NT2/D1 (cell line): Measurements from ENCODE around the gene CCDC116.
"Not testable (repeated sequence)": the region's sequence is repeated elsewhere in the genome, so short reads cannot be mapped to it uniquely, and the experiment has no call there.

Experiments
- DNase-seq: peaks from one replicate; pipeline ENCODE4 v3.0.0-alpha.2; 2011; ENCODE audit warnings: low read depth, low spot score
- H3K27me3 ChIP-seq: 2 replicates; pipeline ENCODE4 v1.6.0; 2011; ENCODE audit warnings: mild to moderate bottlenecking; ENCODE audit not compliant: insufficient read length, insufficient read depth
- H3K36me3 ChIP-seq: 2 replicates; pipeline ENCODE4 v1.6.1; 2011; ENCODE audit warnings: mild to moderate bottlenecking, low read length, mixed read lengths; ENCODE audit not compliant: insufficient read depth, insufficient read length
- H3K4me1 ChIP-seq: 2 replicates; pipeline ENCODE4 v1.5.1; 2011; ENCODE audit not compliant: insufficient read depth, insufficient read length
- H3K4me3 ChIP-seq: 2 replicates; pipeline ENCODE4 v1.5.1; 2011; ENCODE audit warnings: low read depth; ENCODE audit not compliant: insufficient read length
- H3K9ac ChIP-seq: 2 replicates; pipeline ENCODE4 v1.6.0; 2011; ENCODE audit warnings: low read depth; ENCODE audit not compliant: insufficient read length
- H3K9me3 ChIP-seq: 2 replicates; pipeline ENCODE4 v1.5.1; 2011; ENCODE audit warnings: mild to moderate bottlenecking, low read length; ENCODE audit not compliant: insufficient read depth
- SUZ12 ChIP-seq: IDR thresholded peaks from 2 replicates; pipeline ENCODE4 v1.6.1; 2011; ENCODE audit not compliant: insufficient read length, insufficient read depth; ENCODE audit errors: extremely low read depth
- YY1 ChIP-seq: IDR thresholded peaks from 2 replicates; pipeline ENCODE4 v1.6.1; 2011; ENCODE audit not compliant: insufficient read length, insufficient read depth
- ZNF274 ChIP-seq: IDR thresholded peaks from 2 replicates; pipeline ENCODE4 v1.6.1; 2011; ENCODE audit warnings: mild to moderate bottlenecking, low read depth, low read length

The CCDC116 gene

GRCh38 chr22:21677606-21678443 lies 45.3 kb downstream of the CCDC116 start:
- TF ChIP-seq SUZ12 (no peak), ZNF274 (no peak), YY1 (no peak)
- Histone ChIP-seq H3K27me3 (no peaks in the 10 kb centered on the region), H3K4me3 (no peak overlapping the region), H3K36me3 (peaks cover 47% of the 10 kb centered on the region), H3K9ac (no peak overlapping the region), H3K4me1 (peaks cover 6% of the 10 kb centered on the region), H3K9me3 (peaks cover 13% of the 10 kb centered on the region; the same call in 1 of the 2 replicates)
- no peak for DNase-seq

- not testable (repeated sequence) for H3K27me3 ChIP-seq, H3K9ac ChIP-seq, H3K4me1 ChIP-seq, H3K4me3 ChIP-seq, DNase-seq
- Histone ChIP-seq H3K36me3 (peaks cover 45% of the 10 kb centered on the region), H3K9me3 (peaks cover 13% of the 10 kb centered on the region; the same call in 1 of the 2 replicates)
Observed at GRCh38 chr22:21678842-21679241, 46.3 kb downstream of the CCDC116 start.

- Histone ChIP-seq H3K4me3 (no peak overlapping the region), H3K9me3 (peaks cover 13% of the 10 kb centered on the region; the same call in 1 of the 2 replicates), H3K27me3 (no peaks in the 10 kb centered on the region), H3K36me3 (peaks cover 42% of the 10 kb centered on the region), H3K9ac (no peak overlapping the region), H3K4me1 (peaks cover 6% of the 10 kb centered on the region)
- DNase-seq = no peak
- TF ChIP-seq YY1 = no peak
- TF ChIP-seq ZNF274 = no peak
- no peak for TF ChIP-seq SUZ12
Observed at GRCh38 chr22:21679383-21679782, 46.8 kb downstream of the CCDC116 start.

- Histone ChIP-seq H3K9me3 (peaks cover 8% of the 10 kb centered on the region; the same call in 1 of the 2 replicates), H3K4me3 (no peak overlapping the region), H3K27me3 (no peaks in the 10 kb centered on the region), H3K9ac (no peak overlapping the region), H3K36me3 (peaks cover 43% of the 10 kb centered on the region), H3K4me1 (peaks cover 6% of the 10 kb centered on the region)
- no peak for DNase-seq
- TF ChIP-seq YY1 = no peak
- no peak for TF ChIP-seq SUZ12
- TF ChIP-seq ZNF274 = no peak
Observed at GRCh38 chr22:21680830-21681565, 48.4 kb downstream of the CCDC116 start.

GRCh38 chr22:21681566-21682370 lies 49.2 kb downstream of the CCDC116 start:
- DNase-seq = no peak
- no peaks in the 10 kb centered on the region for H3K27me3 ChIP-seq
- H3K4me3 ChIP-seq = no peak overlapping the region
- no peak for TF ChIP-seq YY1
- H3K9me3 ChIP-seq = peaks cover 7% of the 10 kb centered on the region; the same call in 1 of the 2 replicates
- H3K36me3 ChIP-seq = peaks cover 49% of the 10 kb centered on the region
- peaks cover 6% of the 10 kb centered on the region for H3K4me1 ChIP-seq
- H3K9ac ChIP-seq = no peak overlapping the region

GRCh38 chr22:21682385-21683175 lies 50.0 kb downstream of the CCDC116 start:
- Histone ChIP-seq H3K36me3 (peaks cover 55% of the 10 kb centered on the region), H3K9me3 (peaks cover 5% of the 10 kb centered on the region; the same call in 1 of the 2 replicates), H3K4me1 (peaks cover 6% of the 10 kb centered on the region), H3K9ac (no peak overlapping the region), H3K27me3 (no peaks in the 10 kb centered on the region), H3K4me3 (no peak overlapping the region)
- TF ChIP-seq SUZ12 (no peak), YY1 (no peak), ZNF274 (no peak)
- DNase-seq = no peak
